Skin of body (tissue), 2 donors: Measurements from ENCODE around the gene LHX8. TPM values are rescaled to one million over a fixed set of nuclear protein-coding genes. Genes with fewer than 3 reads are reported as not detected.
"Not testable (repeated sequence)": the region's sequence is repeated elsewhere in the genome, so short reads cannot be mapped to it uniquely, and the experiment has no call there.

Experiments
- DNase-seq: peaks from one replicate; lab custom pipeline; 2025; lab: John Stamatoyannopoulos, UW
- total RNA-seq: library from RNA; depleted of rRNA; stranded (reverse); fragments of >200 nt; gene quantifications from one replicate; pipeline ENCODE4 v1.2.3, GENCODE V29; 2014

The LHX8 gene
- total RNA-seq, 1 donor from 2014 or later = not detected

- no peak for DNase-seq
Measured at GRCh38 chr1:75132812-75133619, 1.2 kb upstream of the LHX8 start.

GRCh38 chr1:75134647-75135572 is 722 bp downstream of the LHX8 start:
- no peak for DNase-seq

- peak; percentile 25 for DNase-seq
Measured at GRCh38 chr1:75135573-75136194, 1.5 kb downstream of the LHX8 start.

GRCh38 chr1:75136195-75136815 is 2.1 kb downstream of the LHX8 start:
- no peak for DNase-seq

GRCh38 chr1:75136921-75137641 is 2.9 kb downstream of the LHX8 start:
- DNase-seq = no peak

GRCh38 chr1:75152092-75152491 is 17.9 kb downstream of the LHX8 start:
- DNase-seq = no peak

- DNase-seq = no peak
Measured at GRCh38 chr1:75159154-75159553, 25.0 kb downstream of the LHX8 start.

- DNase-seq = no peak
Measured at GRCh38 chr1:75165264-75165663, 31.1 kb downstream of the LHX8 start.

GRCh38 chr1:75166821-75167220 is 32.6 kb downstream of the LHX8 start:
- no peak for DNase-seq

GRCh38 chr1:75170011-75170410 is 35.8 kb downstream of the LHX8 start:
- DNase-seq = no peak

GRCh38 chr1:75170981-75171380 is 36.8 kb downstream of the LHX8 start:
- DNase-seq = no peak

GRCh38 chr1:75171876-75172275 is 37.7 kb downstream of the LHX8 start:
- no peak for DNase-seq

GRCh38 chr1:75172556-75172955 is 38.4 kb downstream of the LHX8 start:
- no peak for DNase-seq

GRCh38 chr1:75174031-75174760 is 40.0 kb downstream of the LHX8 start:
- no peak for DNase-seq

- DNase-seq = not testable (repeated sequence)
Measured at GRCh38 chr1:75181214-75181955, 47.2 kb downstream of the LHX8 start.

GRCh38 chr1:75188892-75189291 is 54.7 kb downstream of the LHX8 start:
- no peak for DNase-seq

GRCh38 chr1:75198163-75198562 is 64.0 kb downstream of the LHX8 start:
- DNase-seq = no peak

- DNase-seq = no peak
Measured at GRCh38 chr1:75198761-75199160, 64.6 kb downstream of the LHX8 start.

- no peak for DNase-seq
Measured at GRCh38 chr1:75202751-75203150, 68.6 kb downstream of the LHX8 start.
